Measurements from ENCODE around the gene TNFSF15. TPM values are rescaled to one million over a fixed set of nuclear protein-coding genes. Genes with fewer than 3 reads are reported as not detected.

Gene TNFSF15
- total RNA-seq, 5 donors from 2014 or later (not counting 1 experiment from before 2014, with no cell fraction given) = 0.07 TPM; not detected in 4

DNA sequence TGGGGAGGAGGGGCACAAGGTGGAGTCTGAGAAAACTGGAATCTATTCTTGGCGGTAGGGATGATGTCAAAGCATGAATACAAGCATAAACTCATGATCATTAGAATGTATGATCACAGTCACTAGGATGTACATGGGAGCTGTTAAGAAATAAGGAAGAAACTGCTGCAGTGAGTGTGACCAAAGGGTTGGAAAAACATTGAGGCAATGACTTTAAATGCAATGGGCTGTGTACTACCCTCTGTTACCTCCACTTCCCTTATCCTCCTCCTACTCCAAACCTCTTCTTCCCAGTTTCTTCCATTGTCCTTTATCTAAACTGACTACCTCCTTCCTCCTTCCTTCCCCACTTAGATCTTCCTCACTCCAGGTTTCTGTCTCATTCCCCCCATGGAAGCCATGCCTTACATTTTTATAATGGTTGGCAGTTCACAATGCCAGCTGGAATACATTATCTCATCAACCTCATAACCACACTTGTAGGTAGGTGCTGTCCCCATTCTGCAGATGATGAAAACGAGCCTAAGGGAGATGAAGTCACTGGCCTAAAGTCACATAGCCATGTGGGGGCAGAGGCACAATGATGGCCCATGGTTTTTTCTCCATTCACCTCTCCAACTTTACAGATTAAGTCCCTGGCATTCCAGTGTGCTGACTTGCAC lies 21.9 kb upstream of the TNFSF15 start:
- no CpG with 5 or more reads among the region's 2 CpGs for WGBS (ENCODE audit: insufficient coverage)
- POLR2A ChIA-PET = interaction anchor here in 1 of 2 donors (0.7 kb wide), 1 partner anchor 63 kb away, joined by 3 read pairs; no protein-coding TSS in a partner anchor
- Mint-ChIP-seq H3K9me3 (no peaks in the 10 kb centered on the region), H3K36me3 (no peaks in the 10 kb centered on the region), H3K4me3 (no peak overlapping the region), H3K27ac (no peak overlapping the region), H3K4me1 (peaks cover under 1 to 5% (median 4%) of the 10 kb centered on the region in 3 donors), H3K27me3 (no peaks in the 10 kb centered on the region)
- DNase-seq (no peak), ATAC-seq (replicated peaks in 1 of 4) (no peak)
- CTCF ChIA-PET = no interaction called here
- no peak overlapping the region for H3K4me3 ChIP-seq (ENCODE audit: control insufficient read depth in 1 of 2, extremely low read depth in 1 of 2, low read length in 1 of 2)
- H3K27ac ChIP-seq (ENCODE audit: low read length) = no peak overlapping the region
- H3K4me1 ChIP-seq (ENCODE audit: control insufficient read depth in 1 of 2, extremely low read depth in 1 of 2, insufficient read depth in 2 of 2, low read length in 2 of 2) = no peaks in the 10 kb centered on the region
- H3K9me3 ChIP-seq = no peaks in the 10 kb centered on the region
- H3K36me3 ChIP-seq (ENCODE audit: control insufficient read depth in 2 of 2, extremely low read depth in 1 of 2, insufficient read depth in 1 of 2, low read length in 1 of 2) = no peaks in the 10 kb centered on the region
- no peaks in the 10 kb centered on the region for H3K27me3 ChIP-seq (replicated peaks in 1 of 2; ENCODE audit: control insufficient read depth in 2 of 2, extremely low read depth in 1 of 2, insufficient read depth in 2 of 2, low read length in 1 of 2)

DNA sequence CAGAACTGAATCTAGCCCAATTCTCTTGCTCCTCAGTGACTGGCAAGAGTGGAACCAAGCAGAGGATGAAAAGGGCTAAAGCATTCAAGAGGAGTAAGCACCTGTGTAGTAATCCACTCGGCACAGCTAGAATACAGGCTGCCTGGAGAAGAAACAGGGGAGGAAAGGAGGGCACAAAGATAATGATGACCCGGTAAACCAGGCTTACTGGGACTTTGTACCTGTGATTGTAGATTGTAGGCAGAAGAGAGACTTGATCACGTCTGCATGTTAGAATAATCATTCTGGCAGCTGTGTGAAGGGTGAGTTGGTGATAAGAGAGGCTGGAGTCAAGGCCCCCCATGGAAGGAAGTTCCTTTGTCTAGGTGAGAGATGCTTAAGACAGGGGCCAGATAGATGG lies 20.6 kb upstream of the TNFSF15 start:
- Histone ChIP-seq H3K9me3 (no peaks in the 10 kb centered on the region), H3K4me1 (ENCODE audit: control insufficient read depth in 1 of 2, extremely low read depth in 1 of 2, insufficient read depth in 2 of 2, low read length in 2 of 2) (no peaks in the 10 kb centered on the region), H3K36me3 (ENCODE audit: control insufficient read depth in 2 of 2, extremely low read depth in 1 of 2, insufficient read depth in 1 of 2, low read length in 1 of 2) (no peaks in the 10 kb centered on the region), H3K27me3 (replicated peaks in 1 of 2; ENCODE audit: control insufficient read depth in 2 of 2, extremely low read depth in 1 of 2, insufficient read depth in 2 of 2, low read length in 1 of 2) (no peaks in the 10 kb centered on the region), H3K4me3 (ENCODE audit: control insufficient read depth in 1 of 2, extremely low read depth in 1 of 2, low read length in 1 of 2) (no peak overlapping the region), H3K27ac (ENCODE audit: low read length) (no peak overlapping the region)
- 91% methylated on average over 3 of the region's 3 CpGs for WGBS (ENCODE audit: insufficient coverage)
- no peaks in the 10 kb centered on the region for H3K27me3 Mint-ChIP-seq
- H3K9me3 Mint-ChIP-seq = no peaks in the 10 kb centered on the region
- ChIA-PET POLR2A (no interaction called here), CTCF (no interaction called here)
- ATAC-seq (replicated peaks in 1 of 4) (no peak), DNase-seq (no peak)
- H3K36me3 Mint-ChIP-seq = no peaks in the 10 kb centered on the region
- H3K4me3 Mint-ChIP-seq = no peak overlapping the region
- H3K4me1 Mint-ChIP-seq = peaks cover 7 to 10% (median 8%) of the 10 kb centered on the region in 3 donors
- no peak overlapping the region for H3K27ac Mint-ChIP-seq

DNA sequence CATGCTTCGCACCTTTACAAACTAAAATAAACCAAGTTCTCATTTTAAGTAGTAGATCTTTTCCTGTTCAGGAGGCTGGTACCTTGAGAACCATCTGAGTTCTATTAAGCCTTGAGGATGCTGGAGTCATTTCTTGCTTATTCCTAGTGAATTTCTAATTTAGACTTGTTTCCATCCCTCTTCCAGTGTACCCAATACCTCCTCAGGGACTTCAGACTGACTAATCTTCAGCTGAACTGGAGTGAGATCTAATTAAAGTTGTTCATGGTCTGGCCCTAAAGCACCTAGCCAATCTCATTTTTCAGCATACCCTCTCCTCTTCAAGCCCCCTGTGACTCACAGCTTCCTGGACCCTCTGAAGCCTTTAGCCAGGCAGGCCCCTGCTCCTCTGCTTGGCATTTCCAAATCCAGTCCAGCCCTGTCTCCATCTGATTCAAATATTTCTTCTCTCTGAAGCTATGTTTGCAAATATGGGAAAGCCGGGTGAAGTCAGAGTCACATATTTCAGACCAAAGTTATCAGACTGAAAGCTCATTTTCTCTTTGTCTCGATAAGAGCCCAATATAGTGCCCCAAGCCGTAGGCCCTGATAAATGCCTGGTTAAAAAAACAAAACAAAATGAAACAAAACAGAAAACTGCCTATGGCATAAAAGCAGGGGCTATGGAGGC lies 19.4 kb upstream of the TNFSF15 start:
- Histone ChIP-seq H3K9me3 (no peaks in the 10 kb centered on the region), H3K36me3 (ENCODE audit: control insufficient read depth in 2 of 2, extremely low read depth in 1 of 2, insufficient read depth in 1 of 2, low read length in 1 of 2) (no peaks in the 10 kb centered on the region), H3K4me1 (ENCODE audit: control insufficient read depth in 1 of 2, extremely low read depth in 1 of 2, insufficient read depth in 2 of 2, low read length in 2 of 2) (no peaks in the 10 kb centered on the region), H3K27ac (ENCODE audit: low read length) (no peak overlapping the region), H3K4me3 (ENCODE audit: control insufficient read depth in 1 of 2, extremely low read depth in 1 of 2, low read length in 1 of 2) (no peak overlapping the region), H3K27me3 (replicated peaks in 1 of 2; ENCODE audit: control insufficient read depth in 2 of 2, extremely low read depth in 1 of 2, insufficient read depth in 2 of 2, low read length in 1 of 2) (no peaks in the 10 kb centered on the region)
- no peak overlapping the region for H3K4me3 Mint-ChIP-seq
- H3K9me3 Mint-ChIP-seq = peaks cover 0 to 4% (median 0%) of the 10 kb centered on the region in 3 donors
- H3K4me1 Mint-ChIP-seq = peaks cover 7 to 10% (median 8%) of the 10 kb centered on the region in 3 donors
- no peaks in the 10 kb centered on the region for H3K36me3 Mint-ChIP-seq
- POLR2A ChIA-PET = interaction anchor here in 1 of 2 donors (0.6 kb wide), 1 partner anchor 19 kb away, joined by 3 read pairs; no protein-coding TSS in a partner anchor
- no peaks in the 10 kb centered on the region for H3K27me3 Mint-ChIP-seq
- ATAC-seq (replicated peaks in 1 of 4) = no peak
- H3K27ac Mint-ChIP-seq = no peak overlapping the region
- CTCF ChIA-PET = interaction anchor here in 1 of 2 donors (0.6 kb wide), 1 partner anchor 189 kb away, joined by 3 read pairs; no protein-coding TSS in a partner anchor
- WGBS (ENCODE audit: insufficient coverage) = 100% methylated on average over 1 of the region's 4 CpGs
- no peak for DNase-seq

DNA sequence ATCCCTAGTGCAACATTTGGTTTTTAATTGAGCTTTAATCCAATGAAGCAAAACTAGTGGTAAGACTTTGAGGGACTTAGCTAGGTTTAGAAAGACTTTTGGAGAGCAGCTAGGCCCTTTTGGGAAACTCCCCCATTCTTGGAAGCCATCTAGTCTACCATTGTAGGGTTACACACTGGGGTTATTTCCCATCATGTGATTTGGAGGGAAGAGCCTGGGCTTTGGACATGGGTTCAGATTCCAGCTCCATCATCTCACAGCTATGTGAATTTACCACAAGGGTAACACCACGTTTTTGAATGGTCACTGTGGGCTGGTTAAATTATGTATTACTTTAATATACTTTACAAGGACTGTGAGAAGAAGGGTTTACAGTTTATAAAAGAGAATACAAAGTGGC lies 18.3 kb upstream of the TNFSF15 start:
- ChIA-PET CTCF (no interaction called here), POLR2A (no interaction called here)
- Histone ChIP-seq H3K9me3 (no peaks in the 10 kb centered on the region), H3K27me3 (replicated peaks in 1 of 2; ENCODE audit: control insufficient read depth in 2 of 2, extremely low read depth in 1 of 2, insufficient read depth in 2 of 2, low read length in 1 of 2) (no peaks in the 10 kb centered on the region), H3K4me3 (ENCODE audit: control insufficient read depth in 1 of 2, extremely low read depth in 1 of 2, low read length in 1 of 2) (no peak overlapping the region), H3K4me1 (ENCODE audit: control insufficient read depth in 1 of 2, extremely low read depth in 1 of 2, insufficient read depth in 2 of 2, low read length in 2 of 2) (no peaks in the 10 kb centered on the region), H3K36me3 (ENCODE audit: control insufficient read depth in 2 of 2, extremely low read depth in 1 of 2, insufficient read depth in 1 of 2, low read length in 1 of 2) (no peaks in the 10 kb centered on the region), H3K27ac (ENCODE audit: low read length) (no peak overlapping the region)
- peaks cover 7 to 10% (median 8%) of the 10 kb centered on the region in 3 donors for H3K4me1 Mint-ChIP-seq
- WGBS (ENCODE audit: insufficient coverage) = no CpG with 5 or more reads among the region's 1 CpG
- no peaks in the 10 kb centered on the region for H3K36me3 Mint-ChIP-seq
- peaks cover 0 to 4% (median 0%) of the 10 kb centered on the region in 3 donors for H3K9me3 Mint-ChIP-seq
- H3K27ac Mint-ChIP-seq = no peak overlapping the region
- H3K4me3 Mint-ChIP-seq = no peak overlapping the region
- DNase-seq (no peak), ATAC-seq (replicated peaks in 1 of 4) (no peak)
- H3K27me3 Mint-ChIP-seq = no peaks in the 10 kb centered on the region

DNA sequence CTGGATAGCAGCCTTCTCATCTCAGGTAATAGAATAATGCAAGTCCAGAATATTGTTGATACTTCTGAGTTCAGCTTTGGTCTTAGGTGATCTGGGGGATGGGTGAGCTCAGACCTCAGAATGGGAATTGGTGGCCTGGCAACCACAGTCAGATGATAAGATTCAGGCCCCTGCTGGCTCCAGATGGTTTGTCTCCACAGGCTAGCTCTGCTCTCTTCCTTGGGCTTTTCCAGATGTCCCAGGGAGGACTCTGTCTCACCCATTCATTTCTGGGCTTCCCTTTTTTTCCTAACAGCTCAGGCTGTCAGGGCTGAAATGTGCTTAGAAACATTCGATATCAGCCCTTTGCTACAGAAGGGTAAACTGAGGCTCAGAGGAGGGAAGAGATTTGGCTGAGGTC lies 17.6 kb upstream of the TNFSF15 start:
- Histone ChIP-seq H3K36me3 (ENCODE audit: control insufficient read depth in 2 of 2, extremely low read depth in 1 of 2, insufficient read depth in 1 of 2, low read length in 1 of 2) (no peaks in the 10 kb centered on the region), H3K9me3 (no peaks in the 10 kb centered on the region), H3K27me3 (replicated peaks in 1 of 2; ENCODE audit: control insufficient read depth in 2 of 2, extremely low read depth in 1 of 2, insufficient read depth in 2 of 2, low read length in 1 of 2) (no peaks in the 10 kb centered on the region), H3K4me3 (ENCODE audit: control insufficient read depth in 1 of 2, extremely low read depth in 1 of 2, low read length in 1 of 2) (no peak overlapping the region), H3K4me1 (ENCODE audit: control insufficient read depth in 1 of 2, extremely low read depth in 1 of 2, insufficient read depth in 2 of 2, low read length in 2 of 2) (no peaks in the 10 kb centered on the region), H3K27ac (ENCODE audit: low read length) (no peak overlapping the region)
- ATAC-seq (replicated peaks in 1 of 4) = no peak
- no CpG with 5 or more reads among the region's 1 CpG for WGBS (ENCODE audit: insufficient coverage)
- peaks cover 0 to 4% (median 0%) of the 10 kb centered on the region in 3 donors for H3K9me3 Mint-ChIP-seq
- no peaks in the 10 kb centered on the region for H3K27me3 Mint-ChIP-seq
- H3K4me3 Mint-ChIP-seq = no peak overlapping the region
- POLR2A ChIA-PET = no interaction called here
- H3K36me3 Mint-ChIP-seq = no peaks in the 10 kb centered on the region
- DNase-seq = no peak
- CTCF ChIA-PET = interaction anchor here in 1 of 2 donors (1.0 kb wide), 1 partner anchor 17 kb away, joined by 3 read pairs; no protein-coding TSS in a partner anchor
- H3K4me1 Mint-ChIP-seq = peaks cover 7 to 10% (median 8%) of the 10 kb centered on the region in 3 donors
- no peak overlapping the region for H3K27ac Mint-ChIP-seq

DNA sequence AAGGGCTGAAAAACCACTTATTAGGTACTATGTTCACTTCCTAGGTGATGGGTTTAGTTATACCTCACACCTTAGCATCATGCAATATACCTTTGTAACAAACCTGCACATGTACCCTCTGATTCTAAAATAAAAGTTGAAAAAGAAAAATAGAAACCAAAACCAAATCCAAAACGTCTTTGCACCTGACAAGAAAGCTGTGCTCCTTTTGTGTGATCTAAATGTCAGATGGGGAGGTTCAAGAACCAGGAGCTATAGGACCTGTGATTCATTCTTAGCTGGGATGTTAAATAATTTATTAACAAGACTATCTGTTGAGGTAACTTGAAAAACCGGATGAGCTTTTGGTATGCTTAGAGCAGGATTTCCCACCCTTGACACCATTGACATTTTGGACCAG lies 16.9 kb upstream of the TNFSF15 start:
- Histone ChIP-seq H3K27me3 (replicated peaks in 1 of 2; ENCODE audit: control insufficient read depth in 2 of 2, extremely low read depth in 1 of 2, insufficient read depth in 2 of 2, low read length in 1 of 2) (no peaks in the 10 kb centered on the region), H3K36me3 (ENCODE audit: control insufficient read depth in 2 of 2, extremely low read depth in 1 of 2, insufficient read depth in 1 of 2, low read length in 1 of 2) (no peaks in the 10 kb centered on the region), H3K4me3 (ENCODE audit: control insufficient read depth in 1 of 2, extremely low read depth in 1 of 2, low read length in 1 of 2) (no peak overlapping the region), H3K4me1 (ENCODE audit: control insufficient read depth in 1 of 2, extremely low read depth in 1 of 2, insufficient read depth in 2 of 2, low read length in 2 of 2) (no peaks in the 10 kb centered on the region), H3K27ac (ENCODE audit: low read length) (no peak overlapping the region), H3K9me3 (no peaks in the 10 kb centered on the region)
- no peak for DNase-seq
- Mint-ChIP-seq H3K27ac (no peak overlapping the region), H3K27me3 (no peaks in the 10 kb centered on the region), H3K4me1 (peaks cover 7 to 10% (median 8%) of the 10 kb centered on the region in 3 donors), H3K36me3 (no peaks in the 10 kb centered on the region), H3K4me3 (no peak overlapping the region), H3K9me3 (peaks cover 0 to 4% (median 0%) of the 10 kb centered on the region in 3 donors)
- no CpG with 5 or more reads among the region's 2 CpGs for WGBS (ENCODE audit: insufficient coverage)
- POLR2A ChIA-PET = no interaction called here
- CTCF ChIA-PET = interaction anchor here in 1 of 2 donors (1.0 kb wide), 1 partner anchor 18 kb away, joined by 3 read pairs; no protein-coding TSS in a partner anchor
- no peak for ATAC-seq (replicated peaks in 1 of 4)
